H1 (cell line): ENCODE results near the gene SLC23A2. TPM values are rescaled to one million over a fixed set of nuclear protein-coding genes. Genes with fewer than 3 reads are reported as not detected.

Experiments
- CTCF ChIA-PET: fragments of 300-600 bp; sonication (Branson Sonifier 250); formaldehyde crosslinking; loops from one replicate; lab custom pipeline; 2021; ENCODE audit not compliant: partially characterized antibody; lab: Charles Lee
- POLR2A ChIA-PET: fragments of 300-600 bp; sonication (Branson Sonifier 250); formaldehyde crosslinking; loops from one replicate; lab custom pipeline; 2021; ENCODE audit warnings: inconsistent platforms; ENCODE audit not compliant: partially characterized antibody; lab: Charles Lee
- DNase-seq, 2 experiments: peaks; one replicate each; pipeline versions ENCODE4 v3.0.0 to v3.0.0-alpha.2; 2010 to 2022; ENCODE audit warnings: low spot score in 2 of 2, low read depth in 1 of 2, mixed read lengths in 1 of 2
- FAIRE-seq: peaks from 2 replicates; lab custom pipeline; 2011; peaks lifted over from hg19 to GRCh38; lab: Jason Lieb, UNC
- H2AFZ ChIP-seq: 2 replicates; pipeline ENCODE4 v1.8.1; 2012; ENCODE audit warnings: low read length, inconsistent platforms
- H2AK5ac ChIP-seq: 2 replicates; pipeline ENCODE4 v1.6.1; 2013; ENCODE audit warnings: low read depth, low read length
- H2BK120ac ChIP-seq: replicated peaks from 2 replicates; pipeline ENCODE3; 2013; ENCODE audit warnings: low read depth, low read length, inconsistent platforms
- H2BK12ac ChIP-seq: 2 replicates; pipeline ENCODE4 v1.6.1; 2013; ENCODE audit warnings: low read depth, low read length
- H2BK15ac ChIP-seq: 2 replicates; pipeline ENCODE4 v1.6.1; 2013; ENCODE audit warnings: low read length
- H2BK20ac ChIP-seq: 2 replicates; pipeline ENCODE4 v1.6.1; 2013; ENCODE audit warnings: low read length
- H2BK5ac ChIP-seq: 2 replicates; pipeline ENCODE4 v1.6.1; 2013; ENCODE audit warnings: low read depth, low read length
- H3K14ac ChIP-seq: 2 replicates; pipeline ENCODE4 v1.6.1; 2013; ENCODE audit warnings: inconsistent platforms; ENCODE audit not compliant: insufficient read length
- H3K18ac ChIP-seq: 2 replicates; pipeline ENCODE4 v1.6.1; 2013; ENCODE audit warnings: low read length; ENCODE audit errors: extremely low read depth
- H3K23ac ChIP-seq: 2 replicates; pipeline ENCODE4 v1.6.1; 2013; ENCODE audit warnings: inconsistent platforms; ENCODE audit not compliant: insufficient read length
- H3K23me2 ChIP-seq: 2 replicates; pipeline ENCODE4 v1.6.1; 2013; ENCODE audit warnings: low read depth, low read length
- H3K27ac ChIP-seq: 2 replicates; pipeline ENCODE4 v1.6.1; 2011; ENCODE audit warnings: low read depth, low read length, inconsistent platforms
- H3K27me3 ChIP-seq, 4 experiments: replicated peaks in 1 of 4; 1 replicate in 1 of 4; 2 replicates in 3 of 4; pipeline versions ENCODE4 v1.6.1 to v1.8.1; 2011 to 2013; ENCODE audit warnings: low read length in 3 of 4, mild to moderate bottlenecking in 3 of 4, inconsistent platforms in 2 of 4, mixed read lengths in 2 of 4, moderate library complexity in 1 of 4; ENCODE audit not compliant: control insufficient read depth in 3 of 4, insufficient read depth in 3 of 4; ENCODE audit errors: extremely low read depth in 1 of 4
- H3K36me3 ChIP-seq, 4 experiments: 2 replicates each; pipeline versions ENCODE4 v1.6.1 to v1.8.1; 2011 to 2013; ENCODE audit warnings: mild to moderate bottlenecking in 4 of 4, low read length in 3 of 4, moderate library complexity in 2 of 4, control low read depth in 1 of 4, inconsistent platforms in 1 of 4; ENCODE audit not compliant: insufficient read depth in 4 of 4, control insufficient read depth in 2 of 4
- H3K4ac ChIP-seq: replicated peaks from 2 replicates; pipeline ENCODE3; 2013; ENCODE audit warnings: low read length, low read depth, mixed read lengths, inconsistent platforms; ENCODE audit not compliant: insufficient read length
- H3K4me1 ChIP-seq, 4 experiments: replicated peaks in 1 of 4; 1 replicate in 1 of 4; 2 replicates in 3 of 4; pipeline versions ENCODE4 v1.6.1 to v1.8.1; 2011 to 2013; ENCODE audit warnings: low read length in 3 of 4, inconsistent platforms in 2 of 4, mixed read lengths in 1 of 4; ENCODE audit not compliant: insufficient read depth in 4 of 4, control insufficient read depth in 3 of 4
- H3K4me2 ChIP-seq, 2 experiments: 2 replicates each; pipeline versions ENCODE4 v1.6.1 to v1.8.1; 2011 to 2013; ENCODE audit warnings: low read depth in 2 of 2, low read length in 2 of 2, control low read depth in 1 of 2, inconsistent platforms in 1 of 2, mild to moderate bottlenecking in 1 of 2; ENCODE audit not compliant: insufficient read depth in 1 of 2
- H3K4me3 ChIP-seq, 4 experiments: fragments of 200-600, 300-600 bp in 1 of 4; sonication (generic), shearing (Covaris generic), sonication (Bioruptor Twin) in 1 of 4; 2 replicates each; pipeline versions ENCODE4 v1.5.1 to v1.8.1; 2011 to 2016; ENCODE audit warnings: low read length in 4 of 4, low read depth in 3 of 4, control low read depth in 2 of 4, inconsistent platforms in 2 of 4, mild to moderate bottlenecking in 2 of 4, mixed read lengths in 1 of 4, moderate library complexity in 1 of 4; ENCODE audit not compliant: insufficient read depth in 2 of 4; ENCODE audit errors: extremely low read depth in 1 of 4
- H3K56ac ChIP-seq: replicated peaks from 2 replicates; pipeline ENCODE3; 2013; ENCODE audit warnings: low read depth, mild to moderate bottlenecking, mixed read lengths, low read length, inconsistent platforms; ENCODE audit not compliant: insufficient read length
- H3K79me1 ChIP-seq: 2 replicates; pipeline ENCODE4 v1.6.1; 2013; ENCODE audit warnings: low read depth, low read length, control low read depth
- H3K79me2 ChIP-seq, 2 experiments: 2 replicates each; pipeline versions ENCODE4 v1.6.1 to v1.8.1; 2012 to 2013; ENCODE audit warnings: low read length in 2 of 2, mild to moderate bottlenecking in 2 of 2, inconsistent platforms in 1 of 2; ENCODE audit not compliant: insufficient read depth in 2 of 2, control insufficient read depth in 1 of 2
- H3K9ac ChIP-seq, 4 experiments: replicated peaks in 1 of 4; 1 replicate in 1 of 4; 2 replicates in 3 of 4; pipeline versions ENCODE4 v1.6.1 to v1.8.1; 2011 to 2013; ENCODE audit warnings: low read depth in 3 of 4, low read length in 3 of 4, control low read depth in 2 of 4, mild to moderate bottlenecking in 2 of 4, moderate library complexity in 2 of 4, inconsistent platforms in 1 of 4; ENCODE audit errors: extremely low read depth in 1 of 4
- H3K9me3 ChIP-seq, 2 experiments: 2 replicates each; pipeline versions ENCODE4 v1.6.1 to v1.8.1; 2012 to 2013; ENCODE audit warnings: mild to moderate bottlenecking in 2 of 2, moderate library complexity in 2 of 2, control low read depth in 1 of 2, inconsistent platforms in 1 of 2, low read depth in 1 of 2, low read length in 1 of 2, mixed read lengths in 1 of 2; ENCODE audit not compliant: insufficient read depth in 2 of 2
- H4K20me1 ChIP-seq, 2 experiments: replicated peaks in 1 of 2; 2 replicates each; pipeline versions ENCODE3 to v1.8.1; 2011 to 2013; ENCODE audit warnings: inconsistent platforms in 2 of 2, low read length in 2 of 2, mild to moderate bottlenecking in 1 of 2; ENCODE audit not compliant: insufficient read depth in 2 of 2, control insufficient read depth in 1 of 2
- H4K5ac ChIP-seq: 2 replicates; pipeline ENCODE4 v1.6.1; 2013; ENCODE audit warnings: low read length, low read depth, mixed read lengths, inconsistent platforms; ENCODE audit not compliant: insufficient read length
- H4K8ac ChIP-seq: 2 replicates; pipeline ENCODE4 v1.8.0; 2013; ENCODE audit warnings: mild to moderate bottlenecking, moderate library complexity, low read length, inconsistent platforms; ENCODE audit not compliant: insufficient read depth; ENCODE audit errors: extremely low read depth
- H4K91ac ChIP-seq: replicated peaks from 2 replicates; pipeline ENCODE3; 2013; ENCODE audit warnings: low read length, mixed read lengths, inconsistent platforms; ENCODE audit not compliant: insufficient read length
- E2F6 ChIP-seq: IDR thresholded peaks from 2 replicates; pipeline ENCODE4 v1.6.1; 2012; ENCODE audit warnings: inconsistent platforms
- EGR1 ChIP-seq: IDR thresholded peaks from 2 replicates; pipeline ENCODE4 v1.6.1; 2011; ENCODE audit warnings: low read depth, low read length, borderline replicate concordance
- JUND ChIP-seq: IDR thresholded peaks from 2 replicates; pipeline ENCODE4 v1.6.1; 2011; ENCODE audit warnings: mild to moderate bottlenecking, improper control_type of control experiment, low read length
- MAFK ChIP-seq: IDR thresholded peaks from 2 replicates; pipeline ENCODE4 v1.6.1; 2012; ENCODE audit warnings: low read depth, mild to moderate bottlenecking, improper control_type of control experiment, low read length
- PHF8 ChIP-seq: fragments of 200-600 bp; sonication (generic); conservative IDR thresholded peaks from 2 replicates; pipeline ENCODE4 v1.7.1; 2012; ENCODE audit warnings: low read depth, mild to moderate bottlenecking, inconsistent platforms, low read length, moderate library complexity
- POU5F1 ChIP-seq: IDR thresholded peaks from 2 replicates; pipeline ENCODE4 v1.6.1; 2011; ENCODE audit warnings: low read depth, mild to moderate bottlenecking, low read length, moderate library complexity
- SIN3A ChIP-seq, 2 experiments: IDR thresholded peaks in 1 of 2; conservative IDR thresholded peaks in 1 of 2; 2 replicates each; pipeline ENCODE4 v1.6.1; 2011 to 2012; ENCODE audit warnings: low read length in 2 of 2, improper control_type of control experiment in 1 of 2, low read depth in 1 of 2, mild to moderate bottlenecking in 1 of 2
- SP2 ChIP-seq: IDR thresholded peaks from 2 replicates; pipeline ENCODE4 v1.6.1; 2012; ENCODE audit warnings: mild to moderate bottlenecking, low read length, inconsistent platforms
- SP4 ChIP-seq: IDR thresholded peaks from 2 replicates; pipeline ENCODE4 v1.6.1; 2012; ENCODE audit warnings: low read length, inconsistent platforms
- ZNF274 ChIP-seq: IDR thresholded peaks from 2 replicates; pipeline ENCODE4 v1.7.0; 2012; ENCODE audit warnings: low read length, borderline replicate concordance; ENCODE audit errors: extremely low read depth
- WGBS, 2 experiments: shearing (Covaris generic) in 1 of 2; methylation state at CpG; one replicate each; pipeline versions ENCODE4 v1.1.6 to v1.1.7; 2013 to 2015; ENCODE audit warnings: low lambda C conversion rate in 2 of 2, mixed read lengths in 2 of 2, inconsistent platforms in 1 of 2, low coverage in 1 of 2, missing lambda C conversion rate in 1 of 2; ENCODE audit not compliant: insufficient replicate concordance in 2 of 2, insufficient coverage in 1 of 2, insufficient read length in 1 of 2; ENCODE audit errors: extremely low coverage in 1 of 2, missing lambda C conversion rate in 1 of 2; 5-methylcytosine and 5-hydroxymethylcytosine counted together
- polyA plus RNA-seq, 7 experiments: library from polyadenylated mRNA; depleted of rRNA in 3 of 7; stranded (reverse) in 5 of 7; unstranded in 2 of 7; fragments of >200 nt in 5 of 7; fragments of 200-250 nt in 2 of 7; gene quantifications; 1 replicate in 5 of 7; 2 replicates in 1 of 7; 4 replicates in 1 of 7; pipeline versions ENCODE4 v1.2.1 to v1.2.3, GENCODE V29; 2011 to 2013; ENCODE audit warnings: missing spikeins in 2 of 7, mixed read lengths in 2 of 7
- total RNA-seq: library from RNA; stranded (reverse); fragmentation: NEBNext Ultra II Directional; extraction: Animal tissue kit (Norgen Biotek cat#: 25700); gene quantifications from 2 replicates; pipeline ENCODE4 v1.2.1, GENCODE V29; 2021
- TF ChIP-seq, protein P1 (sequence below): IDR thresholded peaks from 2 replicates; pipeline ENCODE4 v1.6.1; 2011; ENCODE audit warnings: low read depth, mild to moderate bottlenecking, low read length; ENCODE audit not compliant: insufficient read depth
- TF ChIP-seq, protein P2 (sequence below): IDR thresholded peaks from 2 replicates; pipeline ENCODE4 v1.6.1; 2012; ENCODE audit warnings: inconsistent platforms

Gene SLC23A2
- total and polyA plus RNA-seq, 2 of the 8 experiments (the other 6 are each of a cell fraction or from before 2014, with no cell fraction given): 17.0 to 18.6 TPM

- DNase-seq (no peak), FAIRE-seq (no peak)
- ChIA-PET POLR2A (no interaction called here), CTCF (interaction anchor here (1.5 kb wide), 1 partner anchor 220 kb away, joined by 4 read pairs; no protein-coding TSS in a partner anchor)
- no peak overlapping the region for H3K4me3 ChIP-seq
- H3K23ac ChIP-seq: no peak overlapping the region
- no peaks in the 10 kb centered on the region for H3K36me3 ChIP-seq
- peaks cover 0 to 5% of the 10 kb centered on the region in 2 experiments; a peak in 2 of 4 replicates for H3K79me2 ChIP-seq
- H3K14ac ChIP-seq: no peak overlapping the region
- 94% methylated on average over 3 of the region's 3 CpGs; no CpG with 5 or more reads in 1 of the 2 experiments for WGBS, 2 experiments
- no peak overlapping the region for H4K8ac ChIP-seq
- H3K27me3 ChIP-seq: no peaks in the 10 kb centered on the region
- H3K4me2 ChIP-seq: no peak overlapping the region
- H2BK20ac ChIP-seq: no peak overlapping the region
- no peak overlapping the region for H2BK12ac ChIP-seq
- no peak overlapping the region for H4K5ac ChIP-seq
- H3K79me1 ChIP-seq: no peaks in the 10 kb centered on the region; the same call in 1 of the 2 replicates
- H2BK15ac ChIP-seq: no peak overlapping the region
- peaks cover 3 to 9% (median 3%) of the 10 kb centered on the region in 4 experiments; a peak in 4 of 7 replicates for H3K4me1 ChIP-seq
- no peak overlapping the region for H3K56ac ChIP-seq
- H3K4ac ChIP-seq: no peak overlapping the region
- no peaks in the 10 kb centered on the region for H3K23me2 ChIP-seq
- no peak overlapping the region for H3K9ac ChIP-seq
- H2BK5ac ChIP-seq: no peak overlapping the region
- H3K27ac ChIP-seq: no peak overlapping the region
- H3K18ac ChIP-seq: no peak overlapping the region
- no peaks in the 10 kb centered on the region for H4K20me1 ChIP-seq
- no peak overlapping the region for H4K91ac ChIP-seq
- no peak overlapping the region for H2AFZ ChIP-seq
- H2BK120ac ChIP-seq: no peak overlapping the region
- H2AK5ac ChIP-seq: no peak overlapping the region
- no peaks in the 10 kb centered on the region for H3K9me3 ChIP-seq
- TF ChIP-seq SP2 (no peak), EGR1 (no peak), JUND (no peak), POU5F1 (no peak), PHF8 (no peak), E2F6 (no peak), ZNF274 (no peak), SP4 (no peak), MAFK (no peak), SIN3A (conservative IDR thresholded peaks at IDR 0.05 in 1 of 2, IDR thresholded peaks at IDR 0.05 in 1 of 2; ENCODE audit: low read depth in 1 of 2, low read length in 2 of 2) (no peak)
- TF ChIP-seq, protein P1, sequence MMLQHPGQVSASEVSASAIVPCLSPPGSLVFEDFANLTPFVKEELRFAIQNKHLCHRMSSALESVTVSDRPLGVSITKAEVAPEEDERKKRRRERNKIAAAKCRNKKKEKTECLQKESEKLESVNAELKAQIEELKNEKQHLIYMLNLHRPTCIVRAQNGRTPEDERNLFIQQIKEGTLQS: no peak
- TF ChIP-seq, protein P2, sequence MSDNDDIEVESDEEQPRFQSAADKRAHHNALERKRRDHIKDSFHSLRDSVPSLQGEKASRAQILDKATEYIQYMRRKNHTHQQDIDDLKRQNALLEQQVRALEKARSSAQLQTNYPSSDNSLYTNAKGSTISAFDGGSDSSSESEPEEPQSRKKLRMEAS: no peak
Observed at GRCh38 chr20:4985658-4986057, 15.7 kb downstream of the SLC23A2 start.
